GM19452 (cell line): ENCODE data around the gene KRT78.

Source experiments
- ATAC-seq: cut with Tn5 transposase; IDR thresholded peaks from one replicate; pipeline ENCODE4 v1.9.1; 2021; ENCODE audit not compliant: unreplicated experiment

The KRT78 gene

GRCh38 chr12:52812749-52813148 is 36.0 kb downstream of the KRT78 start:
- no peak for ATAC-seq

GRCh38 chr12:52812073-52812400 is 36.8 kb downstream of the KRT78 start:
- no peak for ATAC-seq

- ATAC-seq: no peak
These were observed 37.4 kb downstream of the KRT78 start for GRCh38 chr12:52811191-52812072.

- ATAC-seq: no peak
These were observed 38.2 kb downstream of the KRT78 start for GRCh38 chr12:52810554-52810953.

- ATAC-seq: no peak
These were observed 39.6 kb downstream of the KRT78 start for GRCh38 chr12:52809166-52809565.

GRCh38 chr12:52808573-52809160 is 40.1 kb downstream of the KRT78 start:
- no peak for ATAC-seq

GRCh38 chr12:52807544-52808470 is 41.0 kb downstream of the KRT78 start:
- no peak for ATAC-seq

GRCh38 chr12:52806821-52807543 is 41.8 kb downstream of the KRT78 start:
- ATAC-seq: no peak

GRCh38 chr12:52806169-52806811 is 42.5 kb downstream of the KRT78 start:
- no peak for ATAC-seq

GRCh38 chr12:52805739-52806138 is 43.1 kb downstream of the KRT78 start:
- no peak for ATAC-seq

GRCh38 chr12:52805000-52805399 is 43.8 kb downstream of the KRT78 start:
- ATAC-seq: no peak

GRCh38 chr12:52802442-52802841 is 46.4 kb downstream of the KRT78 start:
- no peak for ATAC-seq

- no peak for ATAC-seq
These were observed 47.0 kb downstream of the KRT78 start for GRCh38 chr12:52801773-52802172.

GRCh38 chr12:52800259-52800917 is 48.4 kb downstream of the KRT78 start:
- no peak for ATAC-seq

- no peak for ATAC-seq
These were observed 49.1 kb downstream of the KRT78 start for GRCh38 chr12:52799505-52800211.

- ATAC-seq: no peak
These were observed 49.9 kb downstream of the KRT78 start for GRCh38 chr12:52798671-52799504.

- no peak for ATAC-seq
These were observed 50.7 kb downstream of the KRT78 start for GRCh38 chr12:52798003-52798670.

GRCh38 chr12:52797529-52797894 is 51.3 kb downstream of the KRT78 start:
- ATAC-seq: no peak
